Right hindlimb (tissue), 1 donor: ENCODE measurements around the gene HPD.

Experiments
- DNase-seq: peaks from one replicate; pipeline ENCODE4 v3.0.0-alpha.2; 2018

HPD gene

DNA sequence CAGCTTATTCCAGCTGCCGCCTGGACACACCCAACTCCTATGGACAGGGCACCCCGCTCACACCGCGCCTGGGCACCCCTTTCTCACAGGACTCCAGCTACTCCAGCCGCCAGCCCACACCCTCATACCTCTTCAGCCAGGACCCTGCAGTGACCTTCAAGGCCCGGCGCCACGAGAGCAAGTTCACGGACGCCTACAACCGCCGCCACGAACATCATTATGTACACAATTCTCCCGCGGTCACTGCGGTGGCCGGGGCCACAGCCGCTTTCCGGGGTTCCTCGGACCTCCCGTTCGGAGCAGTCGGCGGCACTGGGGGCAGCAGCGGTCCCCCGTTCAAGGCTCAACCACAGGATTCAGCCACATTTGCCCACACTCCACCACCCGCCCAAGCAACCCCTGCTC lies 48.9 kb downstream of the HPD start:
- no peak for DNase-seq

DNA sequence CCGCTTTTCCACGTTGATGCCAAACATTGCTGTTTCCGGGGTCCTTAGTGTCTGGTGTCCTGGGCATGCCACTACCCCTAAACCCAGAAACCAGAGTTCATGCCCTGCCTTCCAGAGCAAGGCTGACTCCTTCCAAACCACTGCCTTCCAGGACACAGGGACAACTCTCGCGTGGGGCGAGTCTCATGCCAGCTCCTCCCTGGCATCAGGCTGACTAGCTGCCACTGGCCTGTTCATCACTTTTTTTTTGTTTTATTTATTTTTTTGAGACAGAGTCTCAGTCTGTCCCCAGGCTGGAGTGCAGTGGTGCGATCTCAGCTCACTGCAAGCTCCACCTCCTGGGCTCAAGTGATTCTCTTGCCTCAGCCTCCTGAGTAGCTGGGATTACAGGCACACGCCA lies 50.0 kb downstream of the HPD start:
- no peak for DNase-seq

DNA sequence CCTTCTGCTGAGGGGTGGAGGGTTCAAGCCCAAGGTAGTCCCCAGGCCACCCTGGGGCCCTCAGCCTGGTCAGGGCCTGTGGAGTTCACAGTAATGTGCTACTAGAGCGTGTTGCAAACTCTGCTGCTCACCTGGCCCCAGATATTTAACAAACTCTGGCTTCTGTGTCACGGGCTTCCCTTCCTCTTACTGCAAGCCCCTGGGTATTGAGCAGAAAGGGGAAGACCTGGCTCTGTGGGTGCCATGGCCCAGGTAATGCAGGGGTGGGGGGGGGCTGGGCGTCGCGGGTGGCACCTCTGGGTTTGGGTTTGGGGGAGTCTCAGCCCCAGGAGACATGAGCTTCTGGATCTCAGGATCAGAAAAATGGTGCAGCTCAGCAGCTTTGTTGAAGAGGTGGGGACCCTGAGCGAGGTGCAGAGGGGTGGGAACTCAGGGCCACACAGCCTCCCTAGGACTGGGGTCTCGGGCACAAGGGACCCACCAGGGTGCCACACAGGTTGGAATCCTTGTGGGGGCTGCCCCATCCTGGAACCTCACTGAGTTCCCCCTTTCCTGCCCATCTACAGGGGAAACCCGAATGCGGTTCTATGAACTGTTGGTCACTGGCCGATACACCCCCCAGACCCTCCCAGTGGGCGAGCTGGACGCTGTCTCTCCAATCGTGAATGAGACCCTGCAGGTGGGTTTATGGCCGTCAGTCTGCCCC lies 50.9 kb downstream of the HPD start:
- DNase-seq: no peak

DNA sequence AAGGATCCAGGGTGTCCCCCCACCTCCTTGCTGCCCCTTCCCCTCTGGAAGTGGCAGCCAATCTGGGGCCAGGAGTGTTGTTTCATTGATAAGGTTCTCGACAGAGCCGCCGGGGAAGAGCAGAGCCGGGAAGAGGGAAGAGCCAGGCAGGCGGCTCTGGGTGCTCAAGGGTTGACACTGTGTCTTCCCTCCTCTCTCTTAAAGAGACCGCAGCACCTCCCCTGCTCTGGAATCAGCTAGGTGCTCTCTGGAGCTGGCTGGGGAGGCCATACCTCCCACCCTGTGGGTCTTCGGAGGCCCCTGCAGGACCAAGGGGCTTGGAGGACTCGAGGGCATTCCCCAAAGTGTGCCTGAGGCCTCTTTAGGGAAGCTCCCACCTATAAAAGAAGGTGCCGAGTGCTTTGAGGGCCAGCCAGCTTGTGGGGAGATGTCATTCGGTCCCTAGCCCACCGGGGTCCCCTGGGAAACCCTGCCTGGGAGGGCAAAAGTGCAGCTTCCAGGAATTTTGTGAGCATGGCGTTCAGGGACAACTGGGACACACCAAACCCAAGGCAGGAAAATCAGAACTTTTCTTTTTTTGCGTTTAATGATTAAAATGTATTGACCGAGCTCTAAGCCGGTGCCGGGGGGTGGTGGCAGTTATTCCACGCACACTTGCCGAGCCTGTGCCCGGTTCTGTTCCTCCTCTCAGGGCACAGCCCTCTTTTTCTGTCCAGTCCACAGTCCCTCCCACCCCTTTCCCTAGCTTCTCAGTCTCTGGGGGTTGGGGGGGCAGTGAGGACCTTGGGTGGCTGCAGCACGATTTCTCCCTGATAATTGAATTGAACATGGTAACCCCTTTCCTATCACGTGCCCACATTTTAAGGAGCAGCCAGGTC lies 51.9 kb downstream of the HPD start:
- DNase-seq: no peak

DNA sequence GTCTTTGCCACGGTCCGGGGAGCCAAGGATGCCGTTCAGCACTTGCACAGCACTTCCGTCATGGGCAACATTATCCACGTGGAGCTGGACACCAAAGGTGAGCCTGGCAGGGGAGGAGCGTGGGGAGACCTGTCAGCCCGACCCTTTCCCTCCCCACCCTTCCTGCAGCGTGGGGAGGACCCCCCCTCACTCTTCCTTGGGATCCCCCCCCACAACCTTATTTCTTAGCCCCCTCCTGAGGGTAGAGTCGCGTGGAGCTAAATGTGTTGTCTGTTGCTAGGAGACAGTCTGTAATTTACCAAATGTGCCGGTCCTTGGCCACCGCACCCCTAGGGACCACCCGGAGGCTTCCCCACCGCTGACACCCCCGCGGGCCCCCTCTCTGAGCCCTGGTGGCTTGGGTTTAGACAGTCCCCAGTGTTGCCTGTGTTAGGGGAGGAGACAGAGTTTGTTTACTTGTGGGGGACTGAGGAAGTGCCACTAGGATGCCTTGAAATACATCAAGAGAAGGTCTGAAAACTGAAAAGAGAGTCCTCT lies 52.6 kb downstream of the HPD start:
- no peak for DNase-seq

DNA sequence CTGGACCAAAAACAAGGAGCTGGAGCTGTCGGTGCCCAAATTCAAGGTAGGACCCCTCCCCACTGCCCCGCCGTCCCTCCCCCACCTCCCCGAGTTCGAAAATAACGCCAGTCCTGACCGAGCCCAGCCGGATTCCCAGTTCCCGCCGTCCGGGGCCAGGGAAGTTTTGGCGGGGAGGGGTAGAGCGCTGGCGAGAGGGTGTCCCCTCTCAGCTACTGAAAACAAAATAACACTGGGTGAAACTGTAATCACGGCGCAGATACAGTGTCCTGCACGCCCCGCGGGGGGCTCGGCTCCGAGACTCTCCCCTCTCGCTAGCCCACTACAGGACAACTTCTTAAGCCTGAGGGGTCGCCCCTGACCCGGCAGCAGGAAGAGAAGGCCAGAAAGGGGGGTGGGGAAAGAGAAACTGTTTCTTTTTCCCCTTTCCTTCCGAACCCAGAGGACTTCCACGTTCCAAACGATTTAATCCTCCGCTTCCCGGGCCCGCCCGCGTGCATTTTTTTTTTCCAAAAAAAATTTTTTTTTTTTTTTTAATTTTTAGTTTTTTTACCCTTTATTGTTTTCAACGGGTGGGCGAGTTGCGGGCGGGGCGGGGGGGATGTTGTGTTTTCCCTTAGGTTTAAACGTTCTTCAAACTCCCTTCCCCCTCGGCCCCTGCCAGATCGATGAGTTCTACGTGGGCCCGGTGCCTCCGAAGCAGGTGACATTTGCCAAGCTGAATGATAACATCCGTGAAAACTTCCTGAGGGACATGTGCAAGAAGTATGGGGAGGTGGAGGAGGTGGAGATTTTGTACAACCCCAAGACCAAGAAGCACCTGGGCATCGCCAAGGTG lies 53.3 kb downstream of the HPD start:
- peak; percentile 59 for DNase-seq

DNA sequence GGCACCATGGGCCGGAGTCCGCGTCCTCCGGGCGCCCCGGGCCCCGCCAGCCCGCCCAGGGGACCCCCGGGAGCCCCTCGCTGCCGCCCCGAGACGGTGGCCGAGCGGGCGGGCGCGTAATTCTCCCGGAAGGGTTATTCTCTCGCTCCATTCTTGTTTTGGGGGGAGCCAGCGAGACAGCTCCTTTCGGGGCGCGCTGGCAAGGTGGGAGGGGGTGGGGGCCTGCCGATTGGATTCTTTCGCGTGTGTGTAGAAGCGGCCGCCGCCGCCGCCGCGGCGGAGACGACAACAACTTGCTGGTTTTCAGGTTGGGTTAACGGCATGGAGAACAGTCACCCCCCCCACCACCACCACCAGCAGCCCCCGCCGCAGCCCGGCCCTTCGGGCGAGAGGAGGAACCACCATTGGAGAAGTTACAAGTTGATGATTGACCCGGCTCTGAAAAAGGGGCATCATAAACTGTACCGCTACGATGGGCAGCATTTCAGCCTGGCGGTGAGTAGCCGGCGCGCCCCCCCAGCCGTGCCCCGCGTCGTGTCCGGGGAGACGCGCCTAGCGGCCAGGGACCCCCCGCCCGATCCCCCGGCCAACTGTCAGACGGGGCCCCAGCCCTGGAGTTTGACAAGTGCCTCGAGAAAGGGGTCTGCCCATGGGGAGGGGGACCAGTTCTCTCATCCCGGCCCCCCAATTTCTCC lies 54.1 kb downstream of the HPD start:
- peak; percentile 58 for DNase-seq

DNA sequence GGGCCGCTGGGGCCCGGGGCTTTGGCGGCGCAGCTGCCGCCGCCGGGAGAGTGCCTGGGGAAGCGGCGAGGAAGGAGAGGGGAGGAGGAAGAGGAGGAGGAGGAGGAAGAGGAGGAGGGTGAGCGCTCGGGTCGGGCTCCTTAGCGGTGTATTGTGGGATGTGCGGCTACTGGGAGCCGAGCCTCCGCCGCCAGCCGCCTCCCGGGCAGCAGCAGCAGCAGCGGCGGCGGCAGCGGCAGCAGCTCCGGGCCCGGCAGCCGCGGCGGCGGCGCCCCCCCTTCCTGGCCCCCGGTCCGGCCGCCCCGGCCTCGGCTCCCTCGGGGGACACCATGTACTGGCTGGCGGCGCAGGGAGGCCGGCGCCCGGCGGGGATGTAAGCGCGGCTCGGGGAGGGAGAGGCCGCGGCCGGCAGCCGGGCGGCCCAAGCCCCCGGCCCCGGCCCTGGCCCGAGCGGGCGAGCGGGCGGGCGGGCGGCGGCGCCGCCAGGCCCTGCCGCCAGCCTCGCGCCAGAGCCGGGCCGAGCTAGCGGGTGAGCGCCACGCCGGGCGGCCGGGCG lies 54.7 kb downstream of the HPD start, which contains the start of gene SETD1B:
Gene SETD1B, plus strand, starts transcription at position 149 of the 556 bp plus-strand sequence. CDS start 729 bp downstream, outside the sequence.
- DNase-seq: peak; percentile 70

DNA sequence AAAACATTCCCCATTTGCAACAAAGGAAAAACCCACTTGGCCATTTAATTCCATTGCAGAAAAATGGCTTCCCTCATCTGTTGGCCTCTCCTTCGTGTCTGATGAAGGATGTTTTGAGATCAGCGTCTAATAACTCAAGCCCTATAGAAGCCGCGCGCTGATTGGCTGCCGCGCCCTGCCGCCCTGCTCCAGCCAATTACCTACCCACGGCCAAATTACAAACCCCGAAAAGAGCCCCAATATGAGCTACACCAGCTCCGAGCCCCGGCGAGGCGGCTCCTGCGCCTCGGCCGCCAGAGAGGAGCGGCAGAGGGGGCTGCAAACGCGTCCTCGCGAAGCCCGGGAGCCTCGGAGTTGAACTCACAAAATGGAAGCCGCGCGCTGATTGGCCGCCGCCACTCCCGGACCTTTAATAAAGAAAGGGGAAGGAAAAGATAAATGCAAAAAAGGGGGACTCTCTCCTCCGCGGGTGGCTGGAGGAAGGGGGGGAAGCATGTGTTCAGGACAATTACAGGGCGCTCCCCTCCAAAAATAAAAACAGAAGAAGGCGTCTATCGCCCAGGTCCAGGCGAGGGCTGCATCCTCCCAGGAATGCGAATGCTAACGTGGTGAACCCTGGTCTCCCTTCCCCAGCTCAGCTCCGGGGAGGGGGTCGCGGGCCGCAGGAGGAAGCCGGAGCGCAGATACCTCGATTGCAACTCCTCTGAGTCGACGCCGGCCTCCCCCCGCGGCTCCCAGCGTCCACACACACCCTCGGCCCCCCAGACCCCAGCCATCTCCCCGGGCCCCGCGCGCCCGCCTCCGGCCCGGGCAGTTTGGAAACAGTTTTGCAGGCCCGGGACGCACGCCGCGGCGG lies 55.6 kb downstream of the HPD start:
- DNase-seq: peak; percentile 97

DNA sequence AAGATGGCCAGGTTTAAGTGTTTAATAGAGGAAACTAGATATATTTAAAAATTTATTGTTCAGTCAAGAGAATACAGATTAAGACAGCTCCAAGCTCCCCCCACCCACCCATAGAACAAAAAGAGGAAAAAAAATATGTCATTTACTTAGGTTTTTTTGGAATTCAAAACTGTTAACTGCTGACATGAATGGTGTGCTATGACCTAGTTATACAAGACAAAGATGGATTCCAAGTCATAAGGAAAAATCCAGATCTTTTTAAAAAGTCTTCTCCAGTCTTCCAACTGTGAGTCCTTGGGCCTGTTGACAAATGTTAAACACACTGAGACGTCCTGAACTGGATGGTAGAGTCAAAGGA lies 56.2 kb downstream of the HPD start:
- no peak for DNase-seq

DNA sequence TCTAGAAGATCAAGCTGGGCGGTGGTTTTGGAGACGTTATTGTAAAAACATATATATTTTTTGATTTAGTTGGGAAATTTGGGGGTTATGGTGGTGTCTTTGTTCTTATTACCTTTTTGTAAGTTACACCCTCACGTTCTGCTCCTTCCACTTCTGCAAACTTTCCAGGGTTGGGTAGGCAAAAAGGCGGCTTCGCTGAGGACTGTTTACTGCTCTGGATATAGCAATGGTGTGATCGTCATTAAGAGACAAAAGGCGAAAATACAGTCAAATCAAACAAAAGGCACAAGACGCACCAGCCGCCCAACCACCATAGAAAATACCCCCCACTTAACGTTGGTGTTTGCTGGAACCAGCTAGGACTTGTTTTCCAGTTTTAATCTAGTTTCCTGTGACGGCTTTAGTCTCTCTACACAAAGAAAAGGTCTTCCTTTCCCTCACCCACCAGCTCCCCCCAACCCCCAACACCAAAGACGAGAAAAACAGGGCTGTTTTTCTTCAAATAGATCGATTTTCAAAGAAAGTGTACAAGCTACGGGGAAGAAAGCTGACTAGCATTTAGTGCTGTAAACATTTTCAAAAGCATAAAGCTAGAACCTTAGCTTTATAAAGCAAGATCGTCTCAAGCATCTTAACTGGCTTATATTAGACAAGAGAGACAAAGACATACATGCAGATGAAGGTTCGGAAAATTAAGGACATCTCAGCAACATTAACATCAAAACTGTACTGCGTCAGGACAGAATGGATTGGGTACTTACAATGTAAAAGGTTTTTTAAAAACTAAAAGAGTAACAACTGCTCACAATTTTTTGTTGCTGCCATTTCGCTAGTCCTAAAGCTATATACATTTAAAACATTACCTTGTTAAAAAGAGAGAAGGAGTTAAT lies 56.8 kb downstream of the HPD start:
- no peak for DNase-seq

DNA sequence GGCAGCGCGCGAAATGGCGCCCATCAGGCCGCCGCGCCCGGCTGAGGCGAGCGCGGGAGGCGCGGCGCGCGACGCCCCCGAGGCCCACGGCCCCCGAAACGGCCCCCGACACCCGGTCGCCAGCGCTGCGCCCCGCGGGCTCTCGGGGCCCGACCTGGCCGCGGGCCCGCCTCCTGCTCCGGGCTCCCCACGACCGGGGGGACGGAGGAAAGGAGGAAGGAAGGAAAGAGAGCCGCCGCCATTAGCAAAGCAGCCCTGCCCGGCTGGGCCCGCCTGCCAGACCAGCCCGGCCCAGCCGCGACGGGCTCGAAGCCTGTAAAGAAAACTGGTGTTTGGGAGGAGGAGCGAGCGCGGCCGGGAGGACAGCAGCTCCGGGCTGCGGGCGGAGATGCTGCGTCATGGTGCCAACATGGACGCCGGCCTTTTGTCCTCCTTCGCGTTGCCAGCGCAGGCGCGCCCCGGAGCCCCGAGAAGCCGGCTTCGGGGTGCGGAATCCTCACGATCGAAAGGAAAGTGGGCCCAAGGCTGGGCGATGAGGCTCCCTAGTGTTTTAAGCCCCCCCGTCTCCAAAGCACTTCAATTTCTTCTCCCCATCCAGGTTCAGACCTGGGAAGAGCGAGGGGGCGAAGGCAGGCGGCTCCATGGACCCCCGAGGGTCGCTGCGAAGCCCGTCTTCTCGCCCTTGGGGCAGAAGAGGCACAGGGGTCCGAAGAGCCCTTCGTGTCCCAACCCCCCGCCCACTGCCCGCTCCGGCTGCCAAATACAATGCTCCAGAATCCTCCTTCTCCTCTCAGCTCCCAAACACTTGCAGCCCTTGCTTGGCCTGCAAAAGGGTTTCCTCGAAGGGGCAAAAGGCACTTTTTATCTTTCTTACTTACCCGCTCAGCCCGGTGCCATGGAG lies 57.7 kb downstream of the HPD start:
- peak; percentile 80 for DNase-seq

DNA sequence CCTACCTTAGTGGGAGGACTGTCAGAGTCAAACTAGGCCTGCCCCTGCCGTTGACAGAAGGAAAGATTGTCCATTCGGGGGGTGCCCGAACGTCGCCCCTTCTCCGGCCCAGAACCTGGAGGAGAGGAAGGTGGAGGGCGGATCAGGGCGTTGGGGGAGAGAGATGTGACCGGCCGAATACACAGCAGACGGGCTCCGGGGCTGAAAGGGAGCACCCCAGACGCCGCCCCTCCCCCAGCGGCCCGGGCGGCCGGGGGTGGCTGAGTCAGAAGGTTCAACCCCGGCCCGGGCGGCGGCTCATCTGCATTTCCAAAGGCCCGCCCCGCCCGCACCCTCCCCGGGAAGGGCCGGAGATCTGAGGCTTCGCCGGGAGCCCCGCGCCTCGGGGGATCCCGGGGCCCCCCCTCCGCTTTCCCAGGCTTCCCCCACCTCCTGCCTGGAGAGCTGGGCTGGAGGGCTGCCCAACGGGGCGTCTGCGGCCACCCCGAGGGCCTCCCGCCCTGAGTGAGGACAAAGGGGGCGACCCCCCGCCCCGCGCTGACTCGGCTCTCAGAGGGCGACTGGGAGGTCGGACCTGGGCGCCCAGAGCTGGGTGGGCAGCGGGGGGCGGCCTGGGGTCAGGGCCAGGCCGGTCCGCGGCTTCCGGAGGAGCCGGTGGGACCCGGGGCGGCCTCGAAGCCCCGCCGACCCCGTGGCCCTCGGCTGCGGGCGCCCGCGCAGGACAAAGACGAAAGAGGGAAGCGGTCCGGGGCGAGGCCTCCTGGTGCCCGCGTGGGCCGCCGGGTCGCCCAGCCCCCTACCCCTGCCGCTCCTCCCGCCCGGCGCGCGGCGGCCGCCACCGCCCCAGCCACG lies 58.6 kb downstream of the HPD start:
- DNase-seq: peak; percentile 90

DNA sequence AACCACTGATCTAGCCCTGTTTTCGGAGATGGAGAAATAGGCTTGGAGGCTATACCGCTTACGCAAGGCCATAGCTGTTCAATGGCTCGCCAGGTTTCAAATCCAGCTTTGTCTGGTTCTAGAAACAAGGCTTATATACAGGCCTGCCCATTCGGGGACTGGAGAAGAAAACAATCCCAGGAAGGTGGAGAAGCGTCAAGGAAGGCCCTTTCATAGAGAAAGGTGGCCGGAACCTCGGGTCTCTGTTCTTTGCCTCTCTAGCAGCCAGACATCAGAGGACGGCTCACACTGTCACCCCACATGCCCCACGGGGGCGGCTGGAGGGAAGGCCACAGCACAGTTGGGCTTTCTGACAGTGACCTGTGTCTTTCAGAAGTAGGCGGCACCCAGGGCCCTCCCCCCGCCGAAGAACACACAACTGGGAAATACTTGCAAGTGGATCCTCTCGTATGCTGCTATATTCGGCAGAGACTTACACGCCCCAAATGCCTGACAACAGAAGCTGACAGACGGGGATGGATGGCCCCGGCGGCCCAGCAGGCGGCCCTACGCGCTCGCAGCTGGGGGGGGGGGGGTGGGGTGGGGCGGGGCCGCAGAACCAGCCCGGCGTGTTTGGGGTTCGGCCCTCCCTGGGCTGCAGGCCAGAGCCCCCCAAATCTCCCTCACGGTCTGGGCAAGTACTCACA lies 59.4 kb downstream of the HPD start:
- peak; percentile 79 for DNase-seq

DNA sequence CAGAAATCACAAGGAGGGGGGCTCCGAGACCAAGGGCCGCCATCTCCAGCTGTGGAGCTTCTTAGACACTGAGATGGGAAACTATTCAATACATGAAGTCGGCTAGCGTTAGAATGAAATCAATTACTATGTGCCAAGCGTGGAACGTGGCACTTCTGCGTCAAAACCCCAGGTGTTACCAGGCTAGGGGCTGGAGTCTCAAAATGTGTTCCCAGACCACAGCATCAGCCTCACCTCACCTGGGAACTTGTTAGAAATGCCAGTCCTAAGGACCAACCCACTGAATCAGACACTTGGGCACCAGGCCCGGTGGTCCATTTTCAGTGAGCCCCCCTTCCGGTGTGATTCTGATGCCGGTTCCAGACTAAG lies 59.9 kb downstream of the HPD start:
- DNase-seq: no peak

DNA sequence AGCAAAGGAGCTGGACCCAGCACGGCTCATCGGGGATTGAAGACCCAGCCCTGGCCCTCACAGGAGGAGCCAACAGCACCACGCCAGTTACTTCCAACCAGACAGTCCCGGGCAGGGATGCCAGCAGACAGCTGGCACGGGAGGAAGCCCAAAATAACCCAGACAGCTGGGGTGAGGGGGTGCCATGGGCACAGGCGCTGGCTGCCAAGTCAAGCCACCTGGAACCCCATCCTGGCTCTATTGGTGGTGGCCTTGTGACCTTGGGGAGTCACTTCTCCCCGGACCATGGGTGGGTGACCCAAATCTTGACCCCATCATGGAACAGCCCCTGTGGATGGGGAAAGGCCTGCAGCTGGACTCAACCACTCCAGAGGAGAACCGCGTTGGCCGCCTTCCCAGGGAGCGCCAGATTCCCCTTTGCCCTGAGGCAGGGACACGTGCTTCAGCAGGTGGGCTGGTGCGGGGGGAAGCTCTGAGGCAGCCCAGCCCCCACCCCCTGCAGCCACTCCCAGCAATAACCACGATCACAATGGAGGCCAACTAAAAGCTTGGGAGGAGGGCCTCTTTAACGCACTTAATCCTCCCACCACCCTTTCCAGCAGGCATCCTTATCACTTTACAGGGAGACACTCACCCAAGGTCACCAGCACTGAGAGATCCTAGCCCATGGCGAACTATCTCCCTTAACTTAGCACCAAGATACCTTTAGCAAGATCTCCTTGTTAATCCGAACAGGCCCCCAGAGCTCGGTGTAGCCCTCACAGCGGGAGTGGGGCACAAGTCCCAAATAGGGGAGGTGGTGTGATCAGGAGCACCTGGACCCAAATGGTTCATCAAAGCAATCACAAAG lies 60.5 kb downstream of the HPD start:
- DNase-seq: peak; percentile 86
